Measurements from ENCODE around the gene PRRT4.

Gene PRRT4

GRCh38 chr7:128350708-128351295 is 10.7 kb downstream of the PRRT4 start:
- Mint-ChIP-seq H3K9me3 (no peaks in the 10 kb centered on the region), H3K4me1 (no peaks in the 10 kb centered on the region), H3K27ac (no peak overlapping the region), H3K27me3 (peaks cover 46% of the 10 kb centered on the region), H3K36me3 (no peaks in the 10 kb centered on the region), H3K4me3 (no peak overlapping the region)
- no peak for ATAC-seq

- Mint-ChIP-seq H3K4me3 (no peak overlapping the region), H3K27ac (no peak overlapping the region), H3K9me3 (no peaks in the 10 kb centered on the region), H3K4me1 (no peaks in the 10 kb centered on the region), H3K36me3 (no peaks in the 10 kb centered on the region), H3K27me3 (peaks cover 43% of the 10 kb centered on the region)
- ATAC-seq = no peak
These were observed 12.0 kb downstream of the PRRT4 start for GRCh38 chr7:128349466-128349825.

- Mint-ChIP-seq H3K9me3 (no peaks in the 10 kb centered on the region), H3K27ac (no peak overlapping the region), H3K36me3 (no peaks in the 10 kb centered on the region), H3K4me1 (peaks cover 5% of the 10 kb centered on the region), H3K27me3 (peaks cover 26% of the 10 kb centered on the region), H3K4me3 (no peak overlapping the region)
- ATAC-seq = no peak
These were observed 13.8 kb downstream of the PRRT4 start for GRCh38 chr7:128347647-128348097.

GRCh38 chr7:128344431-128344774 is 17.1 kb downstream of the PRRT4 start:
- H3K4me1 Mint-ChIP-seq = peaks cover 17% of the 10 kb centered on the region
- peak overlapping the region; percentile 49 for H3K4me3 Mint-ChIP-seq
- no peak overlapping the region for H3K27ac Mint-ChIP-seq
- H3K9me3 Mint-ChIP-seq = no peaks in the 10 kb centered on the region
- H3K36me3 Mint-ChIP-seq = peaks cover 5% of the 10 kb centered on the region
- H3K27me3 Mint-ChIP-seq = peaks cover 9% of the 10 kb centered on the region
- no peak for ATAC-seq

GRCh38 chr7:128343554-128344430 is 17.7 kb downstream of the PRRT4 start, which contains the start of gene RBM28:
TSS of gene RBM28 (minus strand) at chr7:128343908. CDS start at chr7:128343793, 115 bp downstream.
- Mint-ChIP-seq H3K4me1 (peaks cover 17% of the 10 kb centered on the region), H3K9me3 (no peaks in the 10 kb centered on the region), H3K4me3 (peak within 1 kb of the TSS; percentile 93), H3K36me3 (peaks cover 7% of the 10 kb centered on the region), H3K27me3 (peaks cover 6% of the 10 kb centered on the region), H3K27ac (peak within 1 kb of the TSS; percentile 92)
- ATAC-seq = peak; percentile 96

- no peak for ATAC-seq
- Mint-ChIP-seq H3K4me3 (no peak overlapping the region), H3K4me1 (peaks cover 17% of the 10 kb centered on the region), H3K27ac (no peak overlapping the region), H3K36me3 (peaks cover 21% of the 10 kb centered on the region), H3K27me3 (no peaks in the 10 kb centered on the region), H3K9me3 (no peaks in the 10 kb centered on the region)
These were observed 19.8 kb downstream of the PRRT4 start for GRCh38 chr7:128341733-128342132.

GRCh38 chr7:128335730-128336129 is 25.8 kb downstream of the PRRT4 start:
- no peaks in the 10 kb centered on the region for H3K4me1 Mint-ChIP-seq
- H3K27me3 Mint-ChIP-seq = no peaks in the 10 kb centered on the region
- ATAC-seq = no peak
- H3K36me3 Mint-ChIP-seq = peaks cover 64% of the 10 kb centered on the region
- H3K27ac Mint-ChIP-seq = no peak overlapping the region
- no peak overlapping the region for H3K4me3 Mint-ChIP-seq
- H3K9me3 Mint-ChIP-seq = no peaks in the 10 kb centered on the region

GRCh38 chr7:128324368-128324680 is 37.2 kb downstream of the PRRT4 start:
- Mint-ChIP-seq H3K4me1 (no peaks in the 10 kb centered on the region), H3K9me3 (no peaks in the 10 kb centered on the region), H3K36me3 (peaks cover 62% of the 10 kb centered on the region), H3K27ac (no peak overlapping the region), H3K4me3 (no peak overlapping the region), H3K27me3 (no peaks in the 10 kb centered on the region)
- no peak for ATAC-seq

- H3K36me3 Mint-ChIP-seq = peaks cover 68% of the 10 kb centered on the region
- H3K4me1 Mint-ChIP-seq = no peaks in the 10 kb centered on the region
- H3K27ac Mint-ChIP-seq = no peak overlapping the region
- H3K4me3 Mint-ChIP-seq = no peak overlapping the region
- no peak for ATAC-seq
- H3K9me3 Mint-ChIP-seq = no peaks in the 10 kb centered on the region
- no peaks in the 10 kb centered on the region for H3K27me3 Mint-ChIP-seq
These were observed 37.8 kb downstream of the PRRT4 start for GRCh38 chr7:128323459-128324367.

- no peak for ATAC-seq
- Mint-ChIP-seq H3K9me3 (no peaks in the 10 kb centered on the region), H3K27me3 (no peaks in the 10 kb centered on the region), H3K4me1 (no peaks in the 10 kb centered on the region), H3K36me3 (peaks cover 72% of the 10 kb centered on the region), H3K4me3 (no peak overlapping the region), H3K27ac (no peak overlapping the region)
These were observed 38.5 kb downstream of the PRRT4 start for GRCh38 chr7:128323040-128323439.

- no peaks in the 10 kb centered on the region for H3K9me3 Mint-ChIP-seq
- H3K4me1 Mint-ChIP-seq = no peaks in the 10 kb centered on the region
- H3K4me3 Mint-ChIP-seq = no peak overlapping the region
- peaks cover 75% of the 10 kb centered on the region for H3K36me3 Mint-ChIP-seq
- H3K27me3 Mint-ChIP-seq = no peaks in the 10 kb centered on the region
- no peak overlapping the region for H3K27ac Mint-ChIP-seq
- ATAC-seq = no peak
These were observed 39.3 kb downstream of the PRRT4 start for GRCh38 chr7:128322040-128322643.

- no peaks in the 10 kb centered on the region for H3K9me3 Mint-ChIP-seq
- H3K27ac Mint-ChIP-seq = no peak overlapping the region
- H3K4me3 Mint-ChIP-seq = no peak overlapping the region
- H3K27me3 Mint-ChIP-seq = no peaks in the 10 kb centered on the region
- H3K4me1 Mint-ChIP-seq = no peaks in the 10 kb centered on the region
- no peak for ATAC-seq
- peaks cover 79% of the 10 kb centered on the region for H3K36me3 Mint-ChIP-seq
These were observed 40.5 kb downstream of the PRRT4 start for GRCh38 chr7:128321044-128321422.

GRCh38 chr7:128318691-128319090 is 42.8 kb downstream of the PRRT4 start:
- Mint-ChIP-seq H3K4me3 (no peak overlapping the region), H3K27me3 (no peaks in the 10 kb centered on the region), H3K9me3 (no peaks in the 10 kb centered on the region), H3K27ac (no peak overlapping the region), H3K4me1 (no peaks in the 10 kb centered on the region), H3K36me3 (peaks cover 80% of the 10 kb centered on the region)
- no peak for ATAC-seq

GRCh38 chr7:128311013-128311412 is 50.5 kb downstream of the PRRT4 start:
- Mint-ChIP-seq H3K27me3 (no peaks in the 10 kb centered on the region), H3K27ac (no peak overlapping the region), H3K4me1 (no peaks in the 10 kb centered on the region), H3K9me3 (no peaks in the 10 kb centered on the region), H3K4me3 (no peak overlapping the region), H3K36me3 (peaks cover 82% of the 10 kb centered on the region)
- ATAC-seq = no peak

GRCh38 chr7:128310499-128310898 is 51.0 kb downstream of the PRRT4 start:
- Mint-ChIP-seq H3K27ac (no peak overlapping the region), H3K27me3 (no peaks in the 10 kb centered on the region), H3K9me3 (no peaks in the 10 kb centered on the region), H3K36me3 (peaks cover 82% of the 10 kb centered on the region), H3K4me1 (no peaks in the 10 kb centered on the region), H3K4me3 (no peak overlapping the region)
- ATAC-seq = no peak
